NCI-H1105 treated with DMSO at 0.1 percent for 48 hours (cell line): ENCODE measurements around the gene XPR1.

Experiments
- DNase-seq: peaks from one replicate; lab custom pipeline; 2025; lab: John Stamatoyannopoulos, UW

XPR1 gene

GRCh38 chr1:180892272-180892671, 260.4 kb downstream of the XPR1 start:
- no peak for DNase-seq

- no peak for DNase-seq
Measured at GRCh38 chr1:180892675-180893074, 260.9 kb downstream of the XPR1 start.

GRCh38 chr1:180893614-180894013, 261.8 kb downstream of the XPR1 start:
- no peak for DNase-seq

DNA sequence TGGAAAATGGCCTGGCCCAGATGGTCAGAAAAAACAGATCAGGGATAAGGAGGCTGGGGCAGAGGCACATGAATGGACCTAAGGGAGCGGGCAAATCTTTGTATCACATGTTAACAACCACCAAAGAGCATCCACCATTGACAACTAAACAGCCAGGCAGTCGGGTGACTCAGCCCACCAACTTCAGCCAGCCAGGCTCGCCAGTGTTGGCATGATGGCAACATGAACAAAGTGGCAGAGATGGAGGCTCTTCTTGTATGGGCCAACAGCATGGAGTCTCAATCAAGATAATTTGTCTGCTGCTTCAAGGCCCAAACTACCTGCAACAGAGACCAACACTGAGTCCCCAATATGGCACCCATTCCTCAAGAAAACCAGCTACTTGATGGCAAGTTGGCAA, 264.3 kb downstream of the XPR1 start:
- DNase-seq, result no peak

DNA sequence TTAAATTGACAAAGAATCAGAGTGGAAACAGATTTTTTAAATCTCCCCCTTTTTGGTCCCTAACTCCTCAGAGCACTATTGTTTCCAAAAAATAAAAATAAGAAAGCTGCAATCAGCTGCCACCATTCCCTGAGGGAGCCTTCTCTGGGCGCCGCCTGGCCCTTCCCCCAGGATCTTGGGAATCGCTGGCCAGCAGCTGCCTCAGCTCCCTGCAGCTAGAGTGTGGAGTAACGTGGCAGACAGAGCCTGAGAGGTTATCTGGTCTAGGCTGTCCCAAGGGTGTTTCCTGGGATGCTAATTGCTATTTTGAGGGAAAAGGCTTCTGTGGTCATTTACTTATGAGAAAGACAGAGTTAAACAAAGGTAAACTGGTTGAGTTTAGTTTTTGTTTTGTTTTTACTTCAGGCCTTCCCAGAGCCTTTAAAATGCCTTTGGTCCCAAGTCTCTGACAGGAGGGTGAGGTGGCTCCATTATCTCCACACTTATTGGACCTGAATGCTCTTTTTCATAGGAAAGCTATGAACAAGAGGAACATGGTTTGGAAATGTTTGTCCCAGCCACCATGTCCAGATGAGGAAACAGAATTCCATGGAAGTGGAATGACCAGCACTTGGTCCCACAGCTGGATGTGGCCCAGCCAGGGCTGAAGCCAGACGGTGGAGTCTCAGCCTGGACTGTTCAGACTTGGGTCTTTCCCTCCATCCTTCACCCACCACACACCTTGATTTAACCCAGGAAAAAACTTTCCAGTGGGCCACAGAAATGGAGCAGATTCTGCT, 266.8 kb downstream of the XPR1 start:
- no peak for DNase-seq

GRCh38 chr1:180899262-180899661, 267.4 kb downstream of the XPR1 start:
- DNase-seq, result no peak

GRCh38 chr1:180901076-180901990, 269.5 kb downstream of the XPR1 start:
- no peak for DNase-seq

DNA sequence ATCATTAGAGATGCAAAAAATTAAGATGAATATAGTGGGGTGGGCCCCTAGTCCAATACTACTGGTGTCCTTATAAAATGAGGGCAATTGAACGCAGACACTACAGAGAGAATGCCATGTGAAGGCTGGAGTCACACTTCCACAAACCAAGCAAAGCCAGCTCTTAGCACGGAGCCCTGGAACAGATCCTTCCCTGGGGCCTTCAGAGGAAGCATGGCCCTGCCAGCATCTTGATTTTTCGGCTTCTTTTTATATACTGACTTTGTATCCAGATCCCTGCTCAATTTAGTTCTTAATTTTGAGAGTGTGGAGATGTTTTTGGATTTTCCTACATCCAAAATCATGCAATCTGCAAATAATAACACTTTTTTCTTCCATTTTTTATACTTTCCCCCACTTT, 270.7 kb downstream of the XPR1 start:
- DNase-seq, result no peak

DNA sequence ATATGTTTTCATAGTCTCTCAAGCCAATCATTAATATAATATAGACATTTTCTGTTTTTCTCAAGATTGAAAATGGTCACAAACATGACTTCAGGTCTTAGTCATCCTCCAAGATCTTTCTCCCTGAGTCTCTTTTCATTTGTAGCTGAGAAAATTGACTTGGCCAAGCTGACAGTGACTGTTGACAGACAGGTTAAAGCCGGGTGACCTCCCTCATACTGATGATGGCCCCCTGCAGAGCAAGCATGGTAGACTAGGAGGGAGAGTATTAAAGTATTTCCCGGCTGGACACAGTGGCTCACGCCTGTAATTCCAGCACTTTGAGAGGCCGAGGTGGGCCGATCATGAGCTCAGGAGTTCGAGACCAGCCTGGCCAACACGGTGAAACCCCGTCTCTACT, 274.1 kb downstream of the XPR1 start:
- no peak for DNase-seq

DNA sequence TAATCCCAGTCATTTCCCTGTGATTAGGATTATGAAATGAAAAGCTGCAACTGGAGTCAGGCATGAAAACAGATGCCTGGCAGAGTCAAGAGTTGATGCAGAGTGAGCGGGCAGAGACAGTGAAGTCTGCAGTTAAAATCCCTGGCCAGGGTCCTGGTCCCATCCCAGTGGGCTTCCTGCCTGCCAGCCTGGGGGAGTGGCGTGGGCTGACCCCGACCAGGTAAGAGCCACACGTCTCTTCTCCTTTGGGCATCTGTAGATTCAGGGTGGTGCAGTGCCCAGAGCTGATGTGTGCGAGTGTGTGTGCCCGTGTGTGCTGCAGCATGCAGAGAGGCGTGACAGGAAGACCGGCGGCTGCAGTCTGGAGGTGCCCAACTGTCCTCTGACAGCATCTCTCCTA, 274.7 kb downstream of the XPR1 start:
- DNase-seq, result no peak

DNA sequence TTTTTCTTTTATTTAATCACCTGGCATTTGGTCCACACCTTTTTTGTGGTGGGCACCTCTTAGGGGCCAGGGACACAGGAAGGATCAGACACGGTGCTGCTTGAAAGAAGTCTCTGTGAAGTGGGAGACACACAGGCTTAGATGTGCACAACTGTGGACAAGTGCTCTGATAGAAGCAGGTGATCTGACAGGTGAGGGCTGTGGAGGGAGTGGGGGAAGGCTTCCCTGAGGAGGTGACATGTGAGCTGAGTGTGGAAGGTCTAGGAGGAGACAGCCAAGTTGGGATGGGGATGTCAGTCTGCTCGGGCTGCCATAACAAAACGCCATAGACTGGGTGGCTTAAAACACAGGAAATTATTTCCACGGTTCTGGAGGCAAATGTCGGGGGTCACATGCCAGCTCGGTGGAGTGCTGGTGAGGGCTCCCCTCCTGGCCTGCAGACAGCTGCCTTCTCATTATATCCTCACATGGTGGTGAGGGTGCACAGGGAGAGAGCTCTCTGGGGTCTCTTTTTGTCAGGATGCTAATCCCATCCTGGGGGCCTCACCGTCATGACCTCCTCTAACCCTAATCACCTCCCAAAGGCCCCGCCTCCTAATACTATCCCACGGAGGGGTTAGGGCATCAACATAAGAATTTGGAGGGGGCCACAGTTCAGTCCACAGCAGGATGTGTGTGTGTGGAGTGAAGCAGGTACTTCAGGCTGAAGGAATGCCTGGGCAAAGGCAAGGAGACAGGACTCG, 275.7 kb downstream of the XPR1 start:
- DNase-seq, result no peak

DNA sequence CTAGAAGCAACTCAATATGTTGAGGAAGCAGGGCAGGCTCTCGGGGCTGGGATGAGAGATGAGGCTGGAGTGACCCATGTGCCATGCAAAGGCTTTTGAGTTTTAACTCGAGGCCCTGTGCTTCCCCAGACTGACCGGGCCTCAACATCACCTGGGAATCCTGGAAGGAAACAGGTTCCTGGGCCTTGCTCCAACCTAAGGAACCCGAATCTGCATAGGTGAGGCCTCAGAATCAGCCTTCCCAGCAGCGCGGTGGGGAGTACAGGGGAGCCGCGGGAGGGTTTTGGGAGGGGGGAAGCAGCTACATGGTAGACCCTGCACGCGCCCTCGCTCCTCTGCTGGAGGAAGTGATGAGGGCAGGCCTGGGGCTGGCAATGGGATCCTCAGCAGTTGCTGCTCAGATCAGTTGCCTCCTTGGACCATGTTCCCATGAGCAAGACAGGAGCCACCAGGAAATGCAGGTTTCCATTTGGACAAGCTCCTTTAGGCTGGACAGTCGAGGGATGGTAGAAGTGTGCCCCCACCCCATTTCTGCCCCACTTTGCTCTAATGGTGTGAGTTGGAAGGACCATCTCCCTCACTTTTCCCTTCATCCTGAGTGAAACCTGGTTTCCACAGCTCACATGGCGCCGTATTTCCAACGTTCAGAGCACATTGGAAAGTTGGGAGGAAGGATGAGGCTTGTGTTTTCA, 276.4 kb downstream of the XPR1 start:
- no peak for DNase-seq

- no peak for DNase-seq
Measured at GRCh38 chr1:180909005-180909414, 277.2 kb downstream of the XPR1 start.

DNA sequence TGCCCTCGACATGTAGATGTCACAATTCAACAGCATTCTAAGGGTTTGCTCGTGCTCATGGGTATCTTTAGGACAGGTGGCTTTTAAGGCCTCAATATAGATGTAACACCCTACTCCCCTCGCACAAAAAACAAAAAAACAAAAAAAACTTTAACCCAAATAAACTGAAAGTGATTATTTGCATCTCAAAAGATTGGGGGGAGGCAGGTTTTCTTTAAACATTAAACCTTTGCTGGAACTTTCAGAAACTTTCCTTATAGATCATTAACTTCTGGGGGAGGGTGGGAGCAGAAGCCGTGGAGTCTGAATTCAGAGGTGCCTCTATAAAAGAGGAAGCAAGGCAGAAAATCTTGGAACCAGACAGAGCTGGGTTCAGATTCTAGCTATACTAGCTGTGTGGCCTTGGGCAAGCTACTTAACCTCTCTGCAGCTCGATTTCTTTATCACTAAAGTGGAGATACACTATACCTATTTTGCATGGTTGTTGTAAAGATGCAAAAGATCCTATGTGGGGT, 277.7 kb downstream of the XPR1 start:
- no peak for DNase-seq

GRCh38 chr1:180911640-180912191, 279.9 kb downstream of the XPR1 start:
- no peak for DNase-seq

DNA sequence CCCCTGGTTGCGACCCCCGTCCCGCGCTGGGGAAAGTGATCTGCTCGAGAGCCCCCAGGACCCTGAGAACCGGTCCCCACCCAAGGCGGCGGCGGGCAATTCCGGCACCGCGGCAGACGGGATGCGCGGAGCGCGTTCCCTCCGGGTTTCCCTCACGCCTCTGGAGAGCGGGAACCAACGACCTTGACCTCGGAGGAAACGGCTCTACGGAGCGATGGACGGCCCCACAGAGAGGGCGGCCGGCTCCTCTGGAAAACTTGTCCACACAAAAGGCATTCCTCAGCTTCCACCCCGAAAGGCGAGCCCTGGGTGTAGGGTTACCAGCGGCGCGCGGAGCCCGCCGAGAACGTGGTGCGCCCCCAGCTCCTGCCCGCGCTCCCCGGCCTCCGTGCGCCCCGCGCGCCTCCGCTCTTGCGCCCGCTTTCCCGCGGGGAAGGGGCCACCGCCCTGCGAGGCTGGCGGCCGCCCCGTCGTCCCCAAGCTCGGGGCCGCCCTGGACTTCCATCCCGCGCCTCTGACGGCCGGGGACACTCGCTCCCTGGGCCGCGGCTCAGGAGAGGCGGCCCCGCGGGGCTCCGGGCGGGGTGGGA, 280.5 kb downstream of the XPR1 start:
- DNase-seq, result no peak

DNA sequence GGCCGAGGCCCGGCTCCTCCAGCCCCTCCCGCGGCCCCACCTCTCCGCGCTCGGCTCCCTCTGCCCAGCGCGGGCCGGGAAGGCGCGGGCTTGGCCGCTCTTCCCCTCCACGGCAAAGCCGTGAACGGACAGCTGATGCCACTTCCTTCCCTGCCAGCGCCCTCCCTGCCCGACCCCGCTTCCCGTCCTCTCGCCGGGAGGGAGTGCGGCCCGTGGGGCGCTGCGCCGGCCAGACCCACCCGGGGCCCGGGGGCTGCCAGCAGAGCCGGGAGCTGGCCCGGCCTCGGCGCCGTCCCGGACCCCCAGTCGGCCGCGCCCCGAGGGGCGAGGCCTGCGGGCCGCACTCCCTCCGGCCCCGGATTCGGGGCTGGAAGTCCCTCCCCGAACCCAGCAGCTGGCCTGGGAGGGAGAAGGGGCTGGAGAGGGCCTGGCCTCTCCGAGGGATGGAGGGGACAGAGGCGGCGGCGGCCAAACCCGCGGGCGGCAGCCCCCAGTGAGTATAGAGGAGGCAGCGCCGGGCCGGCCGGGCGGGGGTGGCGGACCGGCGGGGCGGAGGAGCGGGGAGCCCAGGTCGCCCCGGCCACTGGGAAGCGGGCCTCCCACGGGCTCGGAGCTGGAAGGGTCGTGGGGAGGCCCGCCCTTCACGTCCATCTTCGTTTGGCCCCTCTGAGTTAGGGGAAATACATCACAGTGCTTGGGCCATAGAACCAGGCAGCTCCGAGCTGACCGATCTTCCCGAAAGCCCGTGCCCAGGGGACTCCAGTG, 281.2 kb downstream of the XPR1 start, which contains the start of gene KIAA1614:
Gene KIAA1614, plus strand, starts transcription at position 97 of the 765 bp plus-strand sequence. Its CDS starts 347 bp downstream, at position 444.
- no peak for DNase-seq

DNA sequence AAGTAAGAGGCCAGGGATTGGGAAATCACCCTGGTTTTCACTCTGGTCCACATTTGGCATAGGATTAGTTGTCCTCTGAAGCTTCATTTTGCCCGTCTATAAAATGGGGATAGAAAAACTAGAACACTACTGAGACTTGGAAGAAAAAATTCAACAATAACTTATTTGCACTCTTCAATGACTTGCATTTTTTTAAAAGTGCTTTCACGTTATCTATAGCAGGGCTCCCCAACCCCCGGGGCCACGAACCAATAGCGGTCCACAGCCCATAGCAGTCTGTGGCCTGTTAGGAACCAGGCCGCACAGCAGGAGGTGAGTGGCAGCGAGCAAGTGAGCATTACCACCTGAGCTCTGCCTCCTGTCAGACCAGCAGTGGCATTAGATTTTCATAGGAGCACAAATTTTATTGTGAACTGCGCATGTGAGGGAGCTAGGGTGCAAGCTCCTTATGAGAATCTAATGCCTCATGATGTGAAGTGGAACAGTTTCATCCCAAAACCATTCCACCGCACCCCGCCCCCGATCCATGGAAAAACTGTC, 283.7 kb downstream of the XPR1 start:
- DNase-seq, result no peak

- no peak for DNase-seq
Measured at GRCh38 chr1:180916012-180916770, 284.4 kb downstream of the XPR1 start.
